ENCODE data around the gene RRAS2.

Gene RRAS2

GRCh38 chr11:14267861-14268635, 90.9 kb downstream of the RRAS2 start:
- ChIA-PET CTCF (interaction anchor here (0.7 kb wide), 1 partner anchor 106 kb away, joined by 3 read pairs; no protein-coding TSS in a partner anchor), POLR2A (no interaction called here)
- Histone ChIP-seq H3K4me3 (ENCODE audit: low read depth, low read length) (no peak overlapping the region), H3K27ac (ENCODE audit: extremely low read depth, low read depth, low read length) (no peak overlapping the region), H3K4me1 (ENCODE audit: control insufficient read depth, insufficient read depth, low read length) (no peaks in the 10 kb centered on the region), H3K9me3 (ENCODE audit: control insufficient read depth, insufficient read depth, low read depth, low read length) (no peaks in the 10 kb centered on the region), H3K36me3 (ENCODE audit: control insufficient read depth in 2 of 2, insufficient read depth in 1 of 2, low read length in 2 of 2) (peaks cover 0 to 15% of the 10 kb centered on the region in 2 experiments; a peak in 2 of 3 replicates)
- no peak for TF ChIP-seq ZNF654 (tag by site-specific recombination; IDR thresholded peaks at IDR 0.05; ENCODE audit: low read depth)
- no peak for TF ChIP-seq ZBTB1 (tag by site-specific recombination; IDR thresholded peaks at IDR 0.05)
- TF ChIP-seq ZNF302 (tag by site-specific recombination; IDR thresholded peaks at IDR 0.05; ENCODE audit: low read depth) = no peak
- no peak for TF ChIP-seq ZNF792 (tag by site-specific recombination; IDR thresholded peaks at IDR 0.05)
- no peak for TF ChIP-seq ZNF707 (tag by site-specific recombination; IDR thresholded peaks at IDR 0.05)
- TF ChIP-seq ZNF114 (tag by site-specific recombination; IDR thresholded peaks at IDR 0.05) = no peak
- TF ChIP-seq ZNF138 (tag by site-specific recombination; IDR thresholded peaks at IDR 0.05; ENCODE audit: borderline replicate concordance) = no peak
- no peak for TF ChIP-seq ZBTB10 (tag by site-specific recombination; IDR thresholded peaks at IDR 0.05)

GRCh38 chr11:14266622-14267021, 92.4 kb downstream of the RRAS2 start:
- Histone ChIP-seq H3K4me3 (ENCODE audit: low read depth, low read length) (no peak overlapping the region), H3K4me1 (ENCODE audit: control insufficient read depth, insufficient read depth, low read length) (no peaks in the 10 kb centered on the region), H3K9me3 (ENCODE audit: control insufficient read depth, insufficient read depth, low read depth, low read length) (no peaks in the 10 kb centered on the region), H3K36me3 (ENCODE audit: control insufficient read depth in 2 of 2, insufficient read depth in 1 of 2, low read length in 2 of 2) (peaks cover 0 to 15% of the 10 kb centered on the region in 2 experiments; a peak in 1 of 3 replicates), H3K27ac (ENCODE audit: extremely low read depth, low read depth, low read length) (no peak overlapping the region)
- no peak for TF ChIP-seq ZFP37 (tag by site-specific recombination; IDR thresholded peaks at IDR 0.05)
- TF ChIP-seq ZSCAN5A (tag by site-specific recombination; IDR thresholded peaks at IDR 0.05) = no peak
- no peak for TF ChIP-seq ZNF341 (tag by site-specific recombination; IDR thresholded peaks at IDR 0.05; ENCODE audit: low read depth)
- no peak for TF ChIP-seq EGR2 (tag by site-specific recombination; IDR thresholded peaks at IDR 0.05; ENCODE audit: low read depth)
- TF ChIP-seq ZBTB6 (tag by site-specific recombination; IDR thresholded peaks at IDR 0.05) = no peak
- CTCF ChIA-PET = no interaction called here
- POLR2A ChIA-PET = no interaction called here

- POLR2A ChIA-PET = no interaction called here
- Histone ChIP-seq H3K4me3 (ENCODE audit: low read depth, low read length) (no peak overlapping the region), H3K27ac (ENCODE audit: extremely low read depth, low read depth, low read length) (no peak overlapping the region), H3K4me1 (ENCODE audit: control insufficient read depth, insufficient read depth, low read length) (no peaks in the 10 kb centered on the region), H3K9me3 (ENCODE audit: control insufficient read depth, insufficient read depth, low read depth, low read length) (no peaks in the 10 kb centered on the region), H3K36me3 (ENCODE audit: control insufficient read depth in 2 of 2, insufficient read depth in 1 of 2, low read length in 2 of 2) (peaks cover 0 to 13% of the 10 kb centered on the region in 2 experiments; a peak in 1 of 3 replicates)
- CTCF ChIA-PET = no interaction called here
- TF ChIP-seq ZNF571 (tag by site-specific recombination; IDR thresholded peaks at IDR 0.05) (no peak), ZEB2 (tag by site-specific recombination; IDR thresholded peaks at IDR 0.05) (no peak), ZNF585B (tag by site-specific recombination; IDR thresholded peaks at IDR 0.05) (no peak)
Observed at GRCh38 chr11:14264966-14265365, 94.0 kb downstream of the RRAS2 start.
